Adrenal gland (tissue), 12 donors: ENCODE data around the gene VAPB. TPM values are rescaled to one million over a fixed set of nuclear protein-coding genes. Genes with fewer than 3 reads are reported as not detected.

Source experiments
- DNase-seq, 7 donors: peaks; one replicate each; pipeline ENCODE4 v3.0.0-alpha.2; 2019 to 2020
- H3K27ac ChIP-seq, 5 donors: fragments of 200-600 bp; sonication (generic) in 4 of 5; 1 replicate in 3 of 5; 2 replicates in 2 of 5; pipeline versions ENCODE4 v1.5.1 to v1.8.0; 2016 to 2020; ENCODE audit warnings: mild to moderate bottlenecking in 1 of 5
- H3K27me3 ChIP-seq: fragments of 200-600 bp; 2 replicates; pipeline ENCODE4 v1.8.0; 2021
- H3K36me3 ChIP-seq, 2 donors: fragments of 200-600 bp; replicated peaks in 1 of 2; 1 replicate in 1 of 2; 2 replicates in 1 of 2; pipeline versions ENCODE4 v1.5.1 to v1.8.0; 2018 to 2022
- H3K4me1 ChIP-seq, 2 donors: fragments of 200-600 bp; replicated peaks in 1 of 2; 1 replicate in 1 of 2; 2 replicates in 1 of 2; pipeline versions ENCODE4 v1.5.1 to v1.8.0; 2018 to 2021
- H3K4me3 ChIP-seq, 4 donors: fragments of 200-600 bp; sonication (generic) in 3 of 4; one replicate each; pipeline ENCODE4 v1.5.1; 2016 to 2018
- H3K9me3 ChIP-seq, 3 donors: fragments of 200-600 bp; sonication (generic) in 1 of 3; replicated peaks in 1 of 3; 1 replicate in 2 of 3; 2 replicates in 1 of 3; pipeline versions ENCODE4 v1.5.1 to v1.8.0; 2016 to 2021
- POLR2A ChIP-seq, 2 donors: fragments of 450-650 bp; IDR thresholded peaks; one replicate each; pipeline ENCODE4 v1.6.1; 2017; ENCODE audit warnings: antibody characterized with exemption in 2 of 2, mild to moderate bottlenecking in 2 of 2, moderate library complexity in 1 of 2
- WGBS, 4 donors: extraction: QIAGEN DNeasy Blood & Tissue Kit in 2 of 4; methylation state at CpG; one replicate each; pipeline versions ENCODE4 v1.1.5 to v1.1.7; 2013 to 2017; 5-methylcytosine and 5-hydroxymethylcytosine counted together
- intact Hi-C, 2 donors: fragments of 100-400 bp; cut with DNase I; formaldehyde crosslinking; loops; one replicate each; pipeline versions ENCODE4 v1.14.1 to v1.15.0; 2022 to 2023
- polyA plus RNA-seq, 3 donors: library from polyadenylated mRNA; stranded (reverse); fragments of 200-250 nt in 2 of 3; fragments of 350-450 nt in 1 of 3; fragmentation: Illumina TruSeq in 1 of 3; extraction: RNeasy Lipid Tissue Mini Kit (QIAGEN cat#74804) in 1 of 3; gene quantifications; one replicate each; pipeline ENCODE4 v1.2.3, GENCODE V29; 2013 to 2014
- total RNA-seq, 9 donors: library from RNA; depleted of rRNA in 4 of 9; stranded (reverse); fragments of >200 nt in 4 of 9; fragments of 120-200 nt in 1 of 9; fragmentation: NEBNext Ultra II Directional in 1 of 9; extraction: Animal tissue kit (Norgen Biotek cat#: 25700) in 1 of 9; gene quantifications; one replicate each; pipeline versions ENCODE4 v1.1.0 to v1.2.4, GENCODE V29; 2013 to 2023
- TF ChIP-seq, protein P1 (sequence below), 6 experiments: fragments of 450-650 bp in 4 of 6; fragments of 200-600 bp in 2 of 6; sonication (generic) in 1 of 6; IDR thresholded peaks; 1 replicate in 5 of 6; 2 replicates in 1 of 6; pipeline versions ENCODE4 v1.5.1 to v1.8.0; 2016 to 2021; ENCODE audit warnings: antibody characterized with exemption in 6 of 6, mild to moderate bottlenecking in 2 of 6, moderate library complexity in 1 of 6
- donor health status: healthy with polysubstance abuse.
- donor health status: Bipolar disorder and iron deficiency.
- donor health status: DM: yes; HTN: yes; CAD: no.
- donor health status: DM: no; HTN: no; CAD: no.
- donor health status: DM: no; HTN: no; CAD: no.
- donor health status: DM: yes; HTN: yes; CAD: no.

Gene VAPB
- total and polyA plus RNA-seq, 12 donors: 24.6 to 162 (median 40.3) TPM

DNA sequence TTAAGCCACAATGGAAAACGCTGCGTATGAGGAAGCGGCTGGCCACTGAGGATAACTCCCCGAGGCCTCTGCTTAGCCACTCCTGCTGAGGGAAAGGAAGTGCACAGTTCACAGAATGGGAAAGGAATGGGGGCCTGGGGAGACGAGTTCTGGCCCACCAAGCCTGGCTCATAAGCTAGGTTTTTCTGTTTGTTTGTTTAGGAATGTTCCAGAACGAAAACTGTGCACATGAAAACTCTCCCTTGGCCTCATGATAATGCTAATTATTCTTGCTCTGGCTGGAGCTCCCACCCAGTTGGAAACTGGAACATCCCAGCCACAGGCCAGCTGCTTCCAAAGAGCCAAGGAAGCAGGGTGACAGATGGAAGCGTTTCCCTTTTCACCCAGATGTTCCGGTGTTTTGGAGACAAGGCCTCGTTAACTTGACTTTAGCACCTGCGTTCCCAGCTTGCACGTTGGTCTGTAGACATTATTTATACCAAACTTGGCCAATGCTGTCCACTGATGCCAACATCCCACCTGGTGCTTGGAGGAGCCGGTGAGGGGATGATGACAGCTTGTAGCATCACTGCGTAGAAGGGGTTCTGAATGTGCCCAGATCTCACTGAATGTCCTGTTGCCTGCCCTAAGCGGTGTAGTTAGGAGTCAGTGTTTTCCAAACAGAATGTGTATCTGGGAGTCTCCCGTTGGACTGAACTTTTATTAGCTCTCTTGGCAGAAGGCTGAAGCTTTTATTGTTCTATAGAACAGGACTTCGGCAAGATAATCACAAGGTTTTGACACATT, 91.7 kb downstream of the VAPB start:
- WGBS, 4 donors: 77 to 84% (median 79%) methylated on average over 16 of the region's 16 CpGs
- H3K9me3 ChIP-seq: peaks cover 0 to 6% (median 0%) of the 10 kb centered on the region in 3 donors
- no peak overlapping the region for H3K4me3 ChIP-seq
- intact Hi-C loops: loop anchor here in 1 of 2 donors (5.0 to 10.0 kb wide), 2 partner anchors 167 to 374 kb away; partner anchors contain the start of genes GNAS and GNAS-AS1
- H3K27ac ChIP-seq: no peak overlapping the region
- H3K4me1 ChIP-seq: no peaks in the 10 kb centered on the region
- TF ChIP-seq POLR2A (IDR thresholded peaks at IDR 0.05): no peak
- TF ChIP-seq, protein P1, sequence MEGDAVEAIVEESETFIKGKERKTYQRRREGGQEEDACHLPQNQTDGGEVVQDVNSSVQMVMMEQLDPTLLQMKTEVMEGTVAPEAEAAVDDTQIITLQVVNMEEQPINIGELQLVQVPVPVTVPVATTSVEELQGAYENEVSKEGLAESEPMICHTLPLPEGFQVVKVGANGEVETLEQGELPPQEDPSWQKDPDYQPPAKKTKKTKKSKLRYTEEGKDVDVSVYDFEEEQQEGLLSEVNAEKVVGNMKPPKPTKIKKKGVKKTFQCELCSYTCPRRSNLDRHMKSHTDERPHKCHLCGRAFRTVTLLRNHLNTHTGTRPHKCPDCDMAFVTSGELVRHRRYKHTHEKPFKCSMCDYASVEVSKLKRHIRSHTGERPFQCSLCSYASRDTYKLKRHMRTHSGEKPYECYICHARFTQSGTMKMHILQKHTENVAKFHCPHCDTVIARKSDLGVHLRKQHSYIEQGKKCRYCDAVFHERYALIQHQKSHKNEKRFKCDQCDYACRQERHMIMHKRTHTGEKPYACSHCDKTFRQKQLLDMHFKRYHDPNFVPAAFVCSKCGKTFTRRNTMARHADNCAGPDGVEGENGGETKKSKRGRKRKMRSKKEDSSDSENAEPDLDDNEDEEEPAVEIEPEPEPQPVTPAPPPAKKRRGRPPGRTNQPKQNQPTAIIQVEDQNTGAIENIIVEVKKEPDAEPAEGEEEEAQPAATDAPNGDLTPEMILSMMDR (IDR thresholded peaks at IDR 0.05): no peak
- no peaks in the 10 kb centered on the region for H3K36me3 ChIP-seq
- DNase-seq: no peak
- H3K27me3 ChIP-seq: no peaks in the 10 kb centered on the region

DNA sequence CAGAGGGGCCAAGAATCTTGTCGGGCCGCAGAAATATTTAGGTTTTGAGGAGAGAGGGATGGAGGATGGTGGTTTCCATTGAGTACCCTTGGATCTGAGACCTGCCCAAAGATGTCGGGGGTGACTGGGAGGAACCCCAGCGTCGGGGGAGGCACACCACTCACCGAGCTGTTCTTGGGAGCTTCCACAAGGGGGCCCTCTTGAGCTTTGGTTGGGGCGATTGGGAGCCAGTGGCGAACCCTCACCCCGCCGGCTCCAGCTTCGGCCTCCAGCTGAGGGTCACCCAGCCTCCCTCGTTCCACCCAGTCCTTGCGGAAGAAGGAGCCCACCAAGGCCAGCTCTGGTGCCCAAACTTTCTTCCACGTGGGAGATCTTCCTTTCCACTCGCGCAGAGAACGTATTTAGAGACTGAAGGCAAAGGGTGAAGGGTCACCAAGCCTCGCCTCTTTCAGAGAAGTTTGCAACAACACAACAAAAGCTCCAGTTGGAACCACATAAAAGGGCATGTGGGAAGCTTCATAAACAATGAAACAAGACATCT, 92.5 kb downstream of the VAPB start:
- 19 to 38% (median 27%) methylated on average over 8 to 18 of the region's 18 CpGs for WGBS, 4 donors
- Histone ChIP-seq H3K4me1 (no peaks in the 10 kb centered on the region), H3K4me3 (no peak overlapping the region), H3K36me3 (no peaks in the 10 kb centered on the region), H3K9me3 (peaks cover 0 to 13% (median 0%) of the 10 kb centered on the region in 3 donors), H3K27ac (no peak overlapping the region), H3K27me3 (no peaks in the 10 kb centered on the region)
- peak in 6 of 7 donors; percentile 41 to 74 (median 58) for DNase-seq
- intact Hi-C loops: loop anchor here in 1 of 2 donors (5.0 to 10.0 kb wide), 2 partner anchors 166 to 373 kb away; partner anchors contain the start of genes GNAS and GNAS-AS1
- TF ChIP-seq, protein P1 (IDR thresholded peaks at IDR 0.05): peak; percentile 41 to 83 (median 67)
- no peak for TF ChIP-seq POLR2A (IDR thresholded peaks at IDR 0.05)

DNA sequence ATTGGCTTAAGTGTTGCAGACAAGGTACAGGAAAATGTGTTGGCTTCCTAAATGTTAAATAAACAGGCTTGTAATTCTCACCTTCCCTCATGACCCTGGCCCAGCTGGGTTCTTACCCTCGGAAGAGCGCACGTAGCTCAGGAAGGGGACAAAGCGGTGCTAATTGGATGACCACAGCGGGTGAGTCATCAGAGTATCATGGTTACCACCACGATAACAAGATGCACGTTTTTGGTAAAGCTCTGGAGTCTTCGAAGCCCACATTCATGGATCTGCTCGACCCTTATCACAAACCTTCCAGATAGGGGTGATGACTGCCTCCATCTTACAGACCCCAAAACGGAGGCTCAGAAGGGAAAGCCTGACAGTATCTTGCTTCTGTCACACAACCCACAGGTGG, 93.4 kb downstream of the VAPB start:
- Histone ChIP-seq H3K4me3 (no peak overlapping the region), H3K4me1 (no peaks in the 10 kb centered on the region), H3K27ac (no peak overlapping the region), H3K9me3 (peaks cover 0 to 13% (median 0%) of the 10 kb centered on the region in 3 donors), H3K36me3 (no peaks in the 10 kb centered on the region), H3K27me3 (no peaks in the 10 kb centered on the region)
- no peak for DNase-seq
- TF ChIP-seq POLR2A (IDR thresholded peaks at IDR 0.05): no peak
- TF ChIP-seq, protein P1 (IDR thresholded peaks at IDR 0.05): no peak
- 74 to 80% (median 77%) methylated on average over 10 of the region's 10 CpGs for WGBS, 4 donors
- intact Hi-C loops: loop anchor here in 1 of 2 donors (5.0 to 10.0 kb wide), 2 partner anchors 165 to 372 kb away; partner anchors contain the start of genes GNAS and GNAS-AS1

DNA sequence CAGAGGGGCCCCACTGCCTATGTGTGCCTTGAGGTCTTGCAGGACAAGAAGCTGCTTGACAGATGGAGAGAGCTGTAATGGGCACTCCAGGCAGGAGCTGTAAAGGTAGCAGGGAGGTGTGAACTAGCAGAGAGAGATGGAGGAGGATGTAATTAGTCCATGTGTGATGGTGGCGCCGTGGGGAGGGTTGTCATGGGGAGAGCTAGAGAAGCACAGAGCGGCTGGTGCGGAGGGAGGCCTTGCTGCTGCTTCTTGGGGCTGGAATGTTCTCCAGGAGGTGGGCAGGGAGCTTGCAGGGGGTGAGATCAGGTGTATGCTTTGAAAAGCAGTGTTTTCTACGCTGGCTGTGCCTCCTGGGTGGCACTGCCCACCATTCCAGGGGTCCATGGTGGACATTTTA, 94.0 kb downstream of the VAPB start:
- intact Hi-C loops: loop anchor here in 1 of 2 donors (5.0 to 10.0 kb wide), 2 partner anchors 164 to 372 kb away; partner anchors contain the start of genes GNAS and GNAS-AS1
- Histone ChIP-seq H3K9me3 (peaks cover 0 to 10% (median 0%) of the 10 kb centered on the region in 3 donors), H3K4me1 (no peaks in the 10 kb centered on the region), H3K27ac (no peak overlapping the region), H3K4me3 (no peak overlapping the region), H3K36me3 (no peaks in the 10 kb centered on the region), H3K27me3 (no peaks in the 10 kb centered on the region)
- 80 to 88% (median 87%) methylated on average over 5 of the region's 5 CpGs for WGBS, 4 donors
- no peak for DNase-seq
- no peak for TF ChIP-seq POLR2A (IDR thresholded peaks at IDR 0.05)
- TF ChIP-seq, protein P1 (IDR thresholded peaks at IDR 0.05): no peak
